HEK293 (cell line): Measurements from ENCODE around the gene ANK2.

Experiments
- CTCF ChIA-PET: fragments of 350-600 bp; formaldehyde crosslinking; extraction: SDS; loops from one replicate; lab custom pipeline; 2021; ENCODE audit warnings: antibody characterized with exemption; lab: Yijun Ruan, JAX
- POLR2A ChIA-PET: fragments of 300-600 bp; formaldehyde crosslinking; extraction: SDS; loops from one replicate; lab custom pipeline; 2020; ENCODE audit warnings: antibody characterized with exemption, inconsistent platforms; lab: Yijun Ruan, JAX
- H3K27ac ChIP-seq: fragments of 200-500 bp; sonication (Bioruptor generic); 2 replicates; pipeline ENCODE4 v1.5.1; 2014; ENCODE audit warnings: low read depth, low read length, control low read depth, inconsistent platforms; ENCODE audit errors: extremely low read depth
- H3K36me3 ChIP-seq, 2 experiments: fragments of 200-500 bp in 1 of 2; sonication (Bioruptor generic) in 1 of 2; 1 replicate in 1 of 2; 2 replicates in 1 of 2; pipeline ENCODE4 v1.5.1; 2014 to 2017; ENCODE audit warnings: inconsistent platforms in 2 of 2, low read length in 2 of 2; ENCODE audit not compliant: control insufficient read depth in 2 of 2, insufficient read depth in 1 of 2
- H3K4me1 ChIP-seq: fragments of 200-500 bp; sonication (Bioruptor generic); 2 replicates; pipeline ENCODE4 v1.5.1; 2014; ENCODE audit warnings: mild to moderate bottlenecking, low read length, inconsistent platforms; ENCODE audit not compliant: control insufficient read depth, insufficient read depth
- H3K4me3 ChIP-seq: 2 replicates; pipeline ENCODE4 v1.5.1; 2011; ENCODE audit warnings: low read depth, mild to moderate bottlenecking, control low read depth, low read length, moderate library complexity
- H3K9me3 ChIP-seq: fragments of 200-500 bp; sonication (Bioruptor generic); 2 replicates; pipeline ENCODE4 v1.5.1; 2014; ENCODE audit warnings: low read depth, low read length, inconsistent platforms; ENCODE audit not compliant: control insufficient read depth, insufficient read depth
- GLIS2 ChIP-seq: fragments of 450-650 bp; formaldehyde crosslinking; IDR thresholded peaks from 2 replicates; pipeline ENCODE4 v1.5.1; 2016; ENCODE audit warnings: missing biosample characterization, missing genetic modification characterization
- KLF1 ChIP-seq: fragments of 450-650 bp; formaldehyde crosslinking; IDR thresholded peaks from 2 replicates; pipeline ENCODE4 v1.5.1; 2016; ENCODE audit warnings: missing biosample characterization, missing genetic modification characterization
- KLF7 ChIP-seq: fragments of 450-650 bp; formaldehyde crosslinking; IDR thresholded peaks from 2 replicates; pipeline ENCODE4 v1.5.1; 2016; ENCODE audit warnings: missing biosample characterization, missing genetic modification characterization, borderline replicate concordance
- REPIN1 ChIP-seq: fragments of 450-650 bp; formaldehyde crosslinking; IDR thresholded peaks from 2 replicates; pipeline ENCODE4 v1.5.1; 2017; ENCODE audit warnings: missing biosample characterization, missing genetic modification characterization, low read depth
- SETDB1 ChIP-seq: IDR thresholded peaks from one replicate; pipeline ENCODE4 v1.6.1; 2017; ENCODE audit warnings: mild to moderate bottlenecking, low read length, moderate library complexity, mixed read lengths; ENCODE audit not compliant: insufficient read length
- SP7 ChIP-seq: fragments of 450-650 bp; formaldehyde crosslinking; IDR thresholded peaks from 2 replicates; pipeline ENCODE4 v1.5.1; 2016; ENCODE audit warnings: missing biosample characterization, missing genetic modification characterization
- YY2 ChIP-seq: fragments of 450-650 bp; formaldehyde crosslinking; IDR thresholded peaks from 2 replicates; pipeline ENCODE4 v1.5.1; 2016; ENCODE audit warnings: missing biosample characterization, missing genetic modification characterization
- ZBTB7A ChIP-seq: fragments of 450-650 bp; formaldehyde crosslinking; IDR thresholded peaks from 2 replicates; pipeline ENCODE4 v1.5.1; 2016; ENCODE audit warnings: low read depth, missing biosample characterization, missing genetic modification characterization
- ZFP41 ChIP-seq: fragments of 450-650 bp; formaldehyde crosslinking; IDR thresholded peaks from 2 replicates; pipeline ENCODE4 v1.5.1; 2016; ENCODE audit warnings: missing biosample characterization, missing genetic modification characterization, borderline replicate concordance
- ZNF112 ChIP-seq: fragments of 450-650 bp; formaldehyde crosslinking; IDR thresholded peaks from 2 replicates; pipeline ENCODE4 v1.5.0; 2017; ENCODE audit warnings: missing biosample characterization, missing genetic modification characterization
- ZNF140 ChIP-seq: fragments of 450-650 bp; formaldehyde crosslinking; IDR thresholded peaks from 2 replicates; pipeline ENCODE4 v1.5.1; 2016; ENCODE audit warnings: missing biosample characterization, missing genetic modification characterization
- ZNF157 ChIP-seq: fragments of 450-650 bp; formaldehyde crosslinking; IDR thresholded peaks from 2 replicates; pipeline ENCODE4 v1.5.1; 2016; ENCODE audit warnings: missing biosample characterization, missing genetic modification characterization
- ZNF169 ChIP-seq: fragments of 450-650 bp; formaldehyde crosslinking; IDR thresholded peaks from 2 replicates; pipeline ENCODE4 v1.5.1; 2016; ENCODE audit warnings: missing biosample characterization, missing genetic modification characterization
- ZNF175 ChIP-seq: fragments of 450-650 bp; formaldehyde crosslinking; IDR thresholded peaks from 2 replicates; pipeline ENCODE4 v1.5.1; 2016; ENCODE audit warnings: missing biosample characterization, missing genetic modification characterization
- ZNF202 ChIP-seq: fragments of 450-650 bp; formaldehyde crosslinking; IDR thresholded peaks from 2 replicates; pipeline ENCODE4 v1.5.1; 2016; ENCODE audit warnings: missing biosample characterization, missing genetic modification characterization, borderline replicate concordance
- ZNF214 ChIP-seq: fragments of 450-650 bp; formaldehyde crosslinking; IDR thresholded peaks from 2 replicates; pipeline ENCODE4 v1.5.1; 2017; ENCODE audit warnings: missing biosample characterization, mild to moderate bottlenecking, missing genetic modification characterization, borderline replicate concordance
- ZNF248 ChIP-seq: fragments of 450-650 bp; formaldehyde crosslinking; IDR thresholded peaks from 2 replicates; pipeline ENCODE4 v1.5.1; 2017; ENCODE audit warnings: missing biosample characterization, missing genetic modification characterization
- ZNF274 ChIP-seq, 2 experiments: fragments of 200-500 bp in 1 of 2; fragments of 450-650 bp in 1 of 2; sonication (Bioruptor generic) in 1 of 2; formaldehyde crosslinking in 1 of 2; IDR thresholded peaks; 2 replicates each; pipeline versions ENCODE4 v1.5.1 to v1.6.1; 2014 to 2016; ENCODE audit warnings: borderline replicate concordance in 1 of 2, inconsistent platforms in 1 of 2, low read length in 1 of 2, missing biosample characterization in 1 of 2, missing genetic modification characterization in 1 of 2
- ZNF292 ChIP-seq: fragments of 450-650 bp; formaldehyde crosslinking; IDR thresholded peaks from 2 replicates; pipeline ENCODE4 v1.5.1; 2016; ENCODE audit warnings: low read depth, missing biosample characterization, missing genetic modification characterization, borderline replicate concordance
- ZNF335 ChIP-seq: fragments of 450-650 bp; formaldehyde crosslinking; conservative IDR thresholded peaks from 2 replicates; pipeline ENCODE4 v1.5.1; 2016; ENCODE audit warnings: missing biosample characterization, missing genetic modification characterization
- ZNF362 ChIP-seq: fragments of 450-650 bp; formaldehyde crosslinking; IDR thresholded peaks from 2 replicates; pipeline ENCODE4 v1.5.1; 2016; ENCODE audit warnings: missing biosample characterization, missing genetic modification characterization
- ZNF549 ChIP-seq: fragments of 450-650 bp; IDR thresholded peaks from 2 replicates; pipeline ENCODE4 v1.5.1; 2018; ENCODE audit warnings: missing biosample characterization, missing genetic modification characterization, mild to moderate bottlenecking, inconsistent platforms, moderate library complexity
- ZNF670 ChIP-seq: fragments of 450-650 bp; formaldehyde crosslinking; IDR thresholded peaks from 2 replicates; pipeline ENCODE4 v1.5.1; 2016; ENCODE audit warnings: missing biosample characterization, missing genetic modification characterization, low read depth
- ZNF768 ChIP-seq: fragments of 450-650 bp; formaldehyde crosslinking; IDR thresholded peaks from 2 replicates; pipeline ENCODE4 v1.5.1; 2018; ENCODE audit warnings: missing biosample characterization, mild to moderate bottlenecking, missing genetic modification characterization
- TF ChIP-seq, protein P1 (sequence below): fragments of 450-650 bp; formaldehyde crosslinking; IDR thresholded peaks from 2 replicates; pipeline ENCODE4 v1.5.1; 2016; ENCODE audit warnings: missing biosample characterization, missing genetic modification characterization
- TF ChIP-seq, protein P2 (sequence below): fragments of 450-650 bp; formaldehyde crosslinking; IDR thresholded peaks from 2 replicates; pipeline ENCODE4 v1.5.1; 2017; ENCODE audit warnings: missing biosample characterization, missing genetic modification characterization

The ANK2 gene

DNA sequence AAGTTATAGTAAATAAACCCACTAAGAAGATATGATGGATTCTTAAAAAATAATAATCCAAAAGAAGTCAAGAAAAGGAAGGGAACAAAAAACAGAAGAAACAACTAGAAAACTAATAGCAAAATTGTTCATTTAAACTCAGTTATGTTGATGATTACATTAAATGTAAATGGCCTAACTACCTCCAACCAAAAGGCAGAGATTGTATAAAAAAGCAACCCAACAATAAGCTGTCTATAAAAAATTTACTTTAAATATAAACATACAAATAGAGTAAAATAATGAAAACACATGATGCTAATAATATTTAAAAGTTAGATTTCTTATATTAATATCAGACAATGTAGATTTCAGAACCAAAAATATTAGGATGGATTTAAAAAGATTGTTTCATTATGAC, 371.5 kb downstream of the ANK2 start:
- CTCF ChIA-PET, result no interaction called here
- no peak overlapping the region for H3K4me3 ChIP-seq
- TF ChIP-seq SETDB1, result peak; percentile 75
- TF ChIP-seq, protein P1, sequence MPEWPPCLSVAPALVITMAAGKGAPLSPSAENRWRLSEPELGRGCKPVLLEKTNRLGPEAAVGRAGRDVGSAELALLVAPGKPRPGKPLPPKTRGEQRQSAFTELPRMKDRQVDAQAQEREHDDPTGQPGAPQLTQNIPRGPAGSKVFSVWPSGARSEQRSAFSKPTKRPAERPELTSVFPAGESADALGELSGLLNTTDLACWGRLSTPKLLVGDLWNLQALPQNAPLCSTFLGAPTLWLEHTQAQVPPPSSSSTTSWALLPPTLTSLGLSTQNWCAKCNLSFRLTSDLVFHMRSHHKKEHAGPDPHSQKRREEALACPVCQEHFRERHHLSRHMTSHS (tag by site-specific recombination), result no peak
- TF ChIP-seq, all 188 proteins: peak for 1
- no peaks in the 10 kb centered on the region for H3K4me1 ChIP-seq
- H3K27ac ChIP-seq, result no peak overlapping the region
- POLR2A ChIA-PET, result no interaction called here
- no peaks in the 10 kb centered on the region for H3K9me3 ChIP-seq
- no peaks in the 10 kb centered on the region for H3K36me3 ChIP-seq

DNA sequence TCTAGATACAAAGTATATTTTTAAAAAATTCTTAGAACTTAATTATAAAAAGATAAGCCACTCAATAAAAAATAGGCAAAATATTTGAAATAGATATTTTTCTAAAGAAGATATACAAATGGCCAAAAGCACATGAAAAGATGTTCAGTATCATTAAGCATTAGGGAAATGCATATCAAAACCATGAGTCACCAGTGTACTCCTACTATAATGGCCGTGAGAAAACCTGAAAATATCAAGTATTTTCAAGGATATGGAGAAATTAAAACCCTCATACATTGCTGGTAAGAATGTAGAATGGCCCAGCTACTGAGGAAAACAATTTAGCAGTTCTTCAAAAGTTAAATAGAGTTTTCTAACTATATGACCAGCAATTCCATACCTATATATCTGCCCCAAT, 374.2 kb downstream of the ANK2 start:
- Histone ChIP-seq H3K9me3 (no peaks in the 10 kb centered on the region), H3K36me3 (no peaks in the 10 kb centered on the region), H3K4me1 (no peaks in the 10 kb centered on the region), H3K27ac (no peak overlapping the region), H3K4me3 (no peak overlapping the region)
- ChIA-PET CTCF (no interaction called here), POLR2A (no interaction called here)
- TF ChIP-seq ZNF335 (tag by site-specific recombination) (no peak), ZNF768 (no peak), ZNF670 (tag by site-specific recombination) (no peak), ZFP41 (tag by site-specific recombination) (no peak), ZNF140 (no peak), SETDB1 (no peak), ZNF157 (tag by site-specific recombination) (no peak), KLF7 (tag by site-specific recombination) (no peak)
- TF ChIP-seq, protein P2, sequence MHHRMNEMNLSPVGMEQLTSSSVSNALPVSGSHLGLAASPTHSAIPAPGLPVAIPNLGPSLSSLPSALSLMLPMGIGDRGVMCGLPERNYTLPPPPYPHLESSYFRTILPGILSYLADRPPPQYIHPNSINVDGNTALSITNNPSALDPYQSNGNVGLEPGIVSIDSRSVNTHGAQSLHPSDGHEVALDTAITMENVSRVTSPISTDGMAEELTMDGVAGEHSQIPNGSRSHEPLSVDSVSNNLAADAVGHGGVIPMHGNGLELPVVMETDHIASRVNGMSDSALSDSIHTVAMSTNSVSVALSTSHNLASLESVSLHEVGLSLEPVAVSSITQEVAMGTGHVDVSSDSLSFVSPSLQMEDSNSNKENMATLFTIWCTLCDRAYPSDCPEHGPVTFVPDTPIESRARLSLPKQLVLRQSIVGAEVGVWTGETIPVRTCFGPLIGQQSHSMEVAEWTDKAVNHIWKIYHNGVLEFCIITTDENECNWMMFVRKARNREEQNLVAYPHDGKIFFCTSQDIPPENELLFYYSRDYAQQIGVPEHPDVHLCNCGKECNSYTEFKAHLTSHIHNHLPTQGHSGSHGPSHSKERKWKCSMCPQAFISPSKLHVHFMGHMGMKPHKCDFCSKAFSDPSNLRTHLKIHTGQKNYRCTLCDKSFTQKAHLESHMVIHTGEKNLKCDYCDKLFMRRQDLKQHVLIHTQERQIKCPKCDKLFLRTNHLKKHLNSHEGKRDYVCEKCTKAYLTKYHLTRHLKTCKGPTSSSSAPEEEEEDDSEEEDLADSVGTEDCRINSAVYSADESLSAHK (tag by site-specific recombination), result no peak
- TF ChIP-seq, all 188 proteins: peak for 0

- POLR2A ChIA-PET, result no interaction called here
- TF ChIP-seq ZNF292 (tag by site-specific recombination) (no peak), ZNF112 (no peak), ZNF202 (no peak), ZNF274 (IDR thresholded peaks at IDR 0.05; ENCODE audit: low read length) (no peak), ZNF274 (tag by site-specific recombination; IDR thresholded peaks at IDR 0.05; ENCODE audit: borderline replicate concordance) (no peak), SP7 (tag by site-specific recombination) (no peak), ZNF248 (tag by site-specific recombination) (no peak), ZBTB7A (tag by site-specific recombination) (no peak), ZNF175 (tag by site-specific recombination) (no peak), ZNF549 (tag by site-specific recombination) (no peak), ZNF214 (tag by site-specific recombination) (no peak), YY2 (tag by site-specific recombination) (no peak), ZNF169 (no peak), GLIS2 (no peak), REPIN1 (tag by site-specific recombination) (no peak), KLF1 (tag by site-specific recombination) (no peak), ZNF362 (tag by site-specific recombination) (no peak)
- no peak overlapping the region for H3K27ac ChIP-seq
- H3K4me3 ChIP-seq, result no peak overlapping the region
- CTCF ChIA-PET, result no interaction called here
- no peaks in the 10 kb centered on the region for H3K9me3 ChIP-seq
- peaks cover 4% of the 10 kb centered on the region; the same call in 1 of the 2 replicates for H3K4me1 ChIP-seq
- no peaks in the 10 kb centered on the region for H3K36me3 ChIP-seq
Measured at GRCh38 chr4:113433116-113433515, 383.7 kb downstream of the ANK2 start.
